Activated naive CD4-positive, alpha-beta T cell treated with anti-CD3 and anti-CD28 coated beads, Interleukin-2, amount 50 U/mL, for 24 hours (primary cell): ENCODE measurements around the gene NF1.
"Not testable (repeated sequence)": the region's sequence is repeated elsewhere in the genome, so short reads cannot be mapped to it uniquely, and the experiment has no call there.

ENCODE experiments used
- H3K27ac Mint-ChIP-seq: one replicate; pipeline ENCODE4 v1.8.0; 2021; ENCODE audit warnings: mild to moderate bottlenecking, mixed read lengths
- H3K27me3 Mint-ChIP-seq: one replicate; pipeline ENCODE4 v1.8.0; 2021; ENCODE audit warnings: mixed read lengths
- H3K36me3 Mint-ChIP-seq: one replicate; pipeline ENCODE4 v1.8.0; 2021; ENCODE audit warnings: mixed read lengths
- H3K4me1 Mint-ChIP-seq: one replicate; pipeline ENCODE4 v1.8.0; 2021; ENCODE audit warnings: mixed read lengths
- H3K4me3 Mint-ChIP-seq: one replicate; pipeline ENCODE4 v1.8.0; 2021; ENCODE audit warnings: mild to moderate bottlenecking, mixed read lengths
- H3K9me3 Mint-ChIP-seq: one replicate; pipeline ENCODE4 v1.8.0; 2021; ENCODE audit warnings: mixed read lengths

Gene NF1

GRCh38 chr17:31374094-31374447 is 279.3 kb downstream of the NF1 start:
- Mint-ChIP-seq H3K27ac (no peak overlapping the region), H3K36me3 (peaks cover 4% of the 10 kb centered on the region), H3K27me3 (no peaks in the 10 kb centered on the region), H3K9me3 (no peaks in the 10 kb centered on the region), H3K4me1 (peaks cover 28% of the 10 kb centered on the region), H3K4me3 (no peak overlapping the region)

GRCh38 chr17:31374503-31374902 is 279.7 kb downstream of the NF1 start:
- no peaks in the 10 kb centered on the region for H3K27me3 Mint-ChIP-seq

GRCh38 chr17:31378638-31379037 is 283.9 kb downstream of the NF1 start:
- no peaks in the 10 kb centered on the region for H3K27me3 Mint-ChIP-seq
- H3K36me3 Mint-ChIP-seq: peaks cover 4% of the 10 kb centered on the region
- H3K4me3 Mint-ChIP-seq: no peak overlapping the region
- H3K9me3 Mint-ChIP-seq: no peaks in the 10 kb centered on the region
- H3K27ac Mint-ChIP-seq: no peak overlapping the region
- no peaks in the 10 kb centered on the region for H3K4me1 Mint-ChIP-seq

More at GRCh38 chr17:31374503-31374902, 279.7 kb downstream of the NF1 start:
- no peaks in the 10 kb centered on the region for H3K9me3 Mint-ChIP-seq
- peaks cover 26% of the 10 kb centered on the region for H3K4me1 Mint-ChIP-seq
- H3K27ac Mint-ChIP-seq: no peak overlapping the region
- peaks cover 4% of the 10 kb centered on the region for H3K36me3 Mint-ChIP-seq
- no peak overlapping the region for H3K4me3 Mint-ChIP-seq

GRCh38 chr17:31379597-31380205 is 284.9 kb downstream of the NF1 start:
- Mint-ChIP-seq H3K9me3 (no peaks in the 10 kb centered on the region), H3K4me3 (no peak overlapping the region), H3K27me3 (no peaks in the 10 kb centered on the region), H3K4me1 (no peaks in the 10 kb centered on the region), H3K27ac (no peak overlapping the region), H3K36me3 (peaks cover 4% of the 10 kb centered on the region)

- no peaks in the 10 kb centered on the region for H3K9me3 Mint-ChIP-seq
- H3K36me3 Mint-ChIP-seq: peaks cover 4% of the 10 kb centered on the region
- H3K4me3 Mint-ChIP-seq: no peak overlapping the region
- H3K27me3 Mint-ChIP-seq: no peaks in the 10 kb centered on the region
- H3K27ac Mint-ChIP-seq: no peak overlapping the region
- H3K4me1 Mint-ChIP-seq: no peaks in the 10 kb centered on the region
Measured at GRCh38 chr17:31381165-31381668, 286.4 kb downstream of the NF1 start.

GRCh38 chr17:31382668-31383275 is 288.0 kb downstream of the NF1 start:
- H3K27ac Mint-ChIP-seq, H3K4me1 Mint-ChIP-seq, H3K27me3 Mint-ChIP-seq, H3K4me3 Mint-ChIP-seq, H3K36me3 Mint-ChIP-seq, H3K9me3 Mint-ChIP-seq: not testable (repeated sequence)

- H3K4me1 Mint-ChIP-seq, H3K4me3 Mint-ChIP-seq, H3K36me3 Mint-ChIP-seq, H3K9me3 Mint-ChIP-seq, H3K27ac Mint-ChIP-seq, H3K27me3 Mint-ChIP-seq: not testable (repeated sequence)
Measured at GRCh38 chr17:31383488-31383887, 288.7 kb downstream of the NF1 start.

GRCh38 chr17:31385428-31386285 is 290.9 kb downstream of the NF1 start:
- H3K4me3 Mint-ChIP-seq: no peak overlapping the region
- no peaks in the 10 kb centered on the region for H3K9me3 Mint-ChIP-seq
- H3K27ac Mint-ChIP-seq: no peak overlapping the region
- H3K4me1 Mint-ChIP-seq: peaks cover 5% of the 10 kb centered on the region
- peaks cover 10% of the 10 kb centered on the region for H3K27me3 Mint-ChIP-seq
- no peaks in the 10 kb centered on the region for H3K36me3 Mint-ChIP-seq

GRCh38 chr17:31386542-31387075 is 291.8 kb downstream of the NF1 start:
- H3K4me3 Mint-ChIP-seq: no peak overlapping the region
- no peaks in the 10 kb centered on the region for H3K9me3 Mint-ChIP-seq
- no peaks in the 10 kb centered on the region for H3K36me3 Mint-ChIP-seq
- peaks cover 5% of the 10 kb centered on the region for H3K4me1 Mint-ChIP-seq
- H3K27me3 Mint-ChIP-seq: peaks cover 10% of the 10 kb centered on the region
- H3K27ac Mint-ChIP-seq: no peak overlapping the region

- H3K9me3 Mint-ChIP-seq: no peaks in the 10 kb centered on the region
Measured at GRCh38 chr17:31387438-31387837, 292.7 kb downstream of the NF1 start.

GRCh38 chr17:31388351-31388750 is 293.6 kb downstream of the NF1 start:
- Mint-ChIP-seq H3K9me3 (no peaks in the 10 kb centered on the region), H3K36me3 (no peaks in the 10 kb centered on the region), H3K27ac (no peak overlapping the region), H3K4me3 (no peak overlapping the region), H3K4me1 (peaks cover 12% of the 10 kb centered on the region), H3K27me3 (peaks cover 21% of the 10 kb centered on the region)

More at GRCh38 chr17:31387438-31387837, 292.7 kb downstream of the NF1 start:
- H3K27ac Mint-ChIP-seq: no peak overlapping the region
- peaks cover 14% of the 10 kb centered on the region for H3K27me3 Mint-ChIP-seq
- peaks cover 9% of the 10 kb centered on the region for H3K4me1 Mint-ChIP-seq
- no peak overlapping the region for H3K4me3 Mint-ChIP-seq
- H3K36me3 Mint-ChIP-seq: no peaks in the 10 kb centered on the region

- no peaks in the 10 kb centered on the region for H3K36me3 Mint-ChIP-seq
- peaks cover 27% of the 10 kb centered on the region for H3K27me3 Mint-ChIP-seq
- peaks cover 12% of the 10 kb centered on the region for H3K4me1 Mint-ChIP-seq
- no peak overlapping the region for H3K4me3 Mint-ChIP-seq
- no peaks in the 10 kb centered on the region for H3K9me3 Mint-ChIP-seq
- H3K27ac Mint-ChIP-seq: no peak overlapping the region
Measured at GRCh38 chr17:31388770-31389656, 294.2 kb downstream of the NF1 start.

GRCh38 chr17:31389657-31390381 is 295.0 kb downstream of the NF1 start:
- no peak overlapping the region for H3K27ac Mint-ChIP-seq
- peaks cover 12% of the 10 kb centered on the region for H3K4me1 Mint-ChIP-seq
- peaks cover 31% of the 10 kb centered on the region for H3K27me3 Mint-ChIP-seq
- no peaks in the 10 kb centered on the region for H3K9me3 Mint-ChIP-seq
- peak overlapping the region; percentile 82 for H3K4me3 Mint-ChIP-seq
- H3K36me3 Mint-ChIP-seq: no peaks in the 10 kb centered on the region

GRCh38 chr17:31390426-31390747 is 295.6 kb downstream of the NF1 start:
- Mint-ChIP-seq H3K27me3 (peaks cover 34% of the 10 kb centered on the region), H3K4me3 (peak overlapping the region; percentile 82), H3K36me3 (no peaks in the 10 kb centered on the region), H3K27ac (peak overlapping the region; percentile 57), H3K4me1 (peaks cover 12% of the 10 kb centered on the region), H3K9me3 (no peaks in the 10 kb centered on the region)
